Endodermal cell (in vitro differentiated cells): Measurements from ENCODE around the gene STK32B. TPM values are rescaled to one million over a fixed set of nuclear protein-coding genes. Genes with fewer than 3 reads are reported as not detected.

Experiments used
- DNase-seq: peaks from one replicate; pipeline ENCODE4 v3.0.0-alpha.2; 2017
- H3K27ac ChIP-seq: 2 replicates; pipeline ENCODE4 v1.5.1; 2013; ENCODE audit warnings: mild to moderate bottlenecking, low read depth, low read length, moderate library complexity
- H3K27me3 ChIP-seq: 2 replicates; pipeline ENCODE4 v1.6.1; 2013; ENCODE audit warnings: mild to moderate bottlenecking, low read length, moderate library complexity; ENCODE audit not compliant: insufficient read depth, control insufficient read depth, poor library complexity, severe bottlenecking
- H3K36me3 ChIP-seq: 2 replicates; pipeline ENCODE4 v1.7.0; 2013; ENCODE audit warnings: mild to moderate bottlenecking, low read length, moderate library complexity; ENCODE audit not compliant: control insufficient read depth, insufficient read depth
- H3K4me1 ChIP-seq: one replicate; pipeline ENCODE4 v1.7.0; 2013; ENCODE audit warnings: low read length; ENCODE audit not compliant: control insufficient read depth, insufficient read depth
- H3K4me3 ChIP-seq: 2 replicates; pipeline ENCODE4 v1.5.1; 2013; ENCODE audit warnings: mild to moderate bottlenecking, low read length, moderate library complexity
- H3K9ac ChIP-seq: 2 replicates; pipeline ENCODE4 v1.6.1; 2013; ENCODE audit warnings: mild to moderate bottlenecking, low read length, moderate library complexity; ENCODE audit not compliant: poor library complexity, severe bottlenecking; ENCODE audit errors: extremely low read depth
- H3K9me3 ChIP-seq: 2 replicates; pipeline ENCODE4 v1.6.1; 2013; ENCODE audit warnings: mild to moderate bottlenecking, low read length, moderate library complexity; ENCODE audit not compliant: control insufficient read depth
- H3K27ac Mint-ChIP-seq: 2 replicates; pipeline ENCODE4 v1.8.0; 2020; ENCODE audit warnings: mixed read lengths
- H3K27me3 Mint-ChIP-seq: 2 replicates; pipeline ENCODE4 v1.8.0; 2021; ENCODE audit warnings: mild to moderate bottlenecking, mixed read lengths; ENCODE audit not compliant: insufficient read depth
- H3K36me3 Mint-ChIP-seq: 2 replicates; pipeline ENCODE4 v1.8.0; 2020; ENCODE audit warnings: low read depth, mixed read lengths
- H3K4me1 Mint-ChIP-seq: 2 replicates; pipeline ENCODE4 v1.8.0; 2020; ENCODE audit warnings: mixed read lengths
- H3K4me3 Mint-ChIP-seq: 2 replicates; pipeline ENCODE4 v1.8.0; 2020; ENCODE audit warnings: mild to moderate bottlenecking, moderate library complexity, mixed read lengths
- H3K9me3 Mint-ChIP-seq: 2 replicates; pipeline ENCODE4 v1.8.0; 2020; ENCODE audit warnings: mild to moderate bottlenecking, mixed read lengths
- WGBS, 2 experiments: methylation state at CpG; one replicate each; pipeline versions ENCODE4 v1.1.5 to v1.1.7; 2013; ENCODE audit warnings: missing lambda C conversion rate in 2 of 2, mixed read lengths in 1 of 2; ENCODE audit not compliant: insufficient coverage in 1 of 2, insufficient read length in 1 of 2; 5-methylcytosine and 5-hydroxymethylcytosine counted together
- total RNA-seq, 2 donors: library from RNA; stranded (reverse); fragmentation: NEBNext Ultra II Directional in 1 of 2; extraction: Animal tissue kit (Norgen Biotek cat#: 25700) in 1 of 2; gene quantifications; 2 replicates in 1 of 2; 3 replicates in 1 of 2; pipeline ENCODE4 v1.2.1, GENCODE V29; 2021
- TF ChIP-seq, protein P1 (sequence below): fragments of 200-600 bp; sonication (generic); conservative IDR thresholded peaks from 2 replicates; pipeline ENCODE4 v1.5.0; 2021; ENCODE audit warnings: antibody characterized with exemption, mild to moderate bottlenecking

The STK32B gene
- total RNA-seq, 2 donors from 2014 or later, result 1.4 to 1.5 TPM

DNA sequence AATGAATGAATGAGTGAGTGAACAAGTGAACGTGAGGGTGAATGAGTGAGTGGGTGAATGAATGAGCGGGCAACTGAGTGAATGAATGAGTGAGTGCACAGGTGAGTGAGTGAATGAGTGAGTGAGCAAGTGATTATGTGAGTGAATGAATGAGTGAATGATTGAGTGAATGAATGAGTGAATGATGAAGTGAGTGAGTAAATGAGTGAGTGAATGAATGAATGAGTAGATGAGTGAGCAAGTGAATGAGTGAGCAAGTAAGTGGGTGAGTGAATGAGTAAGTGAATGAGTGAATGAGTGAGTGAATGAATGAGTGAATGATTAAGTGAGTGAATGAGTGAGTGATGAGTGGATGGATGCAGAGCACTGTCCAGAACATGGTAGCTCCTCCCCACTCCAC, 205.8 kb downstream of the STK32B start:
- DNase-seq, result no peak
- WGBS, 2 experiments, result 88 to 94% methylated on average over 2 of the region's 2 CpGs
- no peak overlapping the region for H3K27ac Mint-ChIP-seq

DNA sequence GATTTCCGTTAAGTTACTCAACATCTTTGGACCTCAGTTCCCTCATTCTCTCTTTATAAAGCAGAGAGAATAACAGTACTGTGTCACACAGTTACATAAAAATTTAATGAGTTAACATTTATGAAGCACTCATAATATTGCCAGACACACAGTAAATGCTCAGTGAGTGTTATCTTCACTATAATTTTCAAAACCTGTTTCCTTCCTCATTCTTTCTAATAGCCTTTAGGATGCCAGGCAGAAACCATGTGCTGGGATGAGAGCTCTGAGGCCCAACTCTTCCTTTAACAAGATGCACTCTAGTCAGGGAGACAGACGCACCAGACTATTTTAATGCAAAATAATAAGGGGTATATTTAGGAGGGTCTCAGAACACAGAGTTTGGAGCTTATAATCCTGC, 208.2 kb downstream of the STK32B start:
- WGBS, 2 experiments, result 98 to 100% methylated on average over 1 to 2 of the region's 2 CpGs
- H3K4me3 ChIP-seq, result no peak overlapping the region
- H3K9me3 ChIP-seq, result no peaks in the 10 kb centered on the region
- Mint-ChIP-seq H3K4me1 (no peaks in the 10 kb centered on the region), H3K4me3 (no peak overlapping the region), H3K36me3 (no peaks in the 10 kb centered on the region), H3K9me3 (no peaks in the 10 kb centered on the region), H3K27ac (no peak overlapping the region), H3K27me3 (no peaks in the 10 kb centered on the region)
- no peak overlapping the region for H3K27ac ChIP-seq
- peaks cover 4% of the 10 kb centered on the region for H3K27me3 ChIP-seq
- no peak for DNase-seq
- H3K36me3 ChIP-seq, result no peaks in the 10 kb centered on the region
- TF ChIP-seq, protein P1, sequence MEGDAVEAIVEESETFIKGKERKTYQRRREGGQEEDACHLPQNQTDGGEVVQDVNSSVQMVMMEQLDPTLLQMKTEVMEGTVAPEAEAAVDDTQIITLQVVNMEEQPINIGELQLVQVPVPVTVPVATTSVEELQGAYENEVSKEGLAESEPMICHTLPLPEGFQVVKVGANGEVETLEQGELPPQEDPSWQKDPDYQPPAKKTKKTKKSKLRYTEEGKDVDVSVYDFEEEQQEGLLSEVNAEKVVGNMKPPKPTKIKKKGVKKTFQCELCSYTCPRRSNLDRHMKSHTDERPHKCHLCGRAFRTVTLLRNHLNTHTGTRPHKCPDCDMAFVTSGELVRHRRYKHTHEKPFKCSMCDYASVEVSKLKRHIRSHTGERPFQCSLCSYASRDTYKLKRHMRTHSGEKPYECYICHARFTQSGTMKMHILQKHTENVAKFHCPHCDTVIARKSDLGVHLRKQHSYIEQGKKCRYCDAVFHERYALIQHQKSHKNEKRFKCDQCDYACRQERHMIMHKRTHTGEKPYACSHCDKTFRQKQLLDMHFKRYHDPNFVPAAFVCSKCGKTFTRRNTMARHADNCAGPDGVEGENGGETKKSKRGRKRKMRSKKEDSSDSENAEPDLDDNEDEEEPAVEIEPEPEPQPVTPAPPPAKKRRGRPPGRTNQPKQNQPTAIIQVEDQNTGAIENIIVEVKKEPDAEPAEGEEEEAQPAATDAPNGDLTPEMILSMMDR, result no peak
- no peaks in the 10 kb centered on the region for H3K4me1 ChIP-seq
- no peak overlapping the region for H3K9ac ChIP-seq

More for the DNA sequence above, 205.8 kb downstream of the STK32B start:
- Histone ChIP-seq H3K4me1 (no peaks in the 10 kb centered on the region), H3K4me3 (no peak overlapping the region), H3K9me3 (no peaks in the 10 kb centered on the region), H3K27ac (no peak overlapping the region), H3K27me3 (peaks cover 4% of the 10 kb centered on the region), H3K36me3 (no peaks in the 10 kb centered on the region), H3K9ac (no peak overlapping the region)
- TF ChIP-seq, protein P1, result no peak
- Mint-ChIP-seq H3K9me3 (no peaks in the 10 kb centered on the region), H3K4me1 (no peaks in the 10 kb centered on the region), H3K36me3 (no peaks in the 10 kb centered on the region), H3K27me3 (no peaks in the 10 kb centered on the region), H3K4me3 (no peak overlapping the region)

DNA sequence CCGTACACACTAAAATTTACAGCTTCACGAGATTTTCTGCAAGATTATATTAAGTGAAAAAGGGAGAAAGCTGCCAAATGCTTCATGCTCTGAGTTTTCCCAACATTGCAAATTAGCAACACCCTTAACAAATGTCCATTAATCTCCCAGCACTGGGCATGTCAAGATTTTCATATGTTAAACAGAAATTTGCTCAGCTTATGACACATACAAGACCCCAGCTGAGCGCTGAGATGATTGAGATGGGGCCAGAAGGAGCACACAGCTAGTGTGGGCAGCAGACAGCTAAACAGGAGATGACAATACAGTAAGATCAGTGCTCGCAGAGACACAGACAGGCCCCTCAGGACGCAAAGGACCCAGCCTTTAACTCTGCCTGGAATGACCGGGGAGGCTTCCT, 208.8 kb downstream of the STK32B start:
- no peak overlapping the region for H3K9ac ChIP-seq
- no peak overlapping the region for H3K27ac ChIP-seq
- no peaks in the 10 kb centered on the region for H3K9me3 Mint-ChIP-seq
- H3K27me3 ChIP-seq, result peaks cover 4% of the 10 kb centered on the region
- H3K4me1 Mint-ChIP-seq, result no peaks in the 10 kb centered on the region
- H3K4me3 ChIP-seq, result no peak overlapping the region
- no peak overlapping the region for H3K27ac Mint-ChIP-seq
- no peak for DNase-seq
- 94% methylated on average over 6 of the region's 6 CpGs for WGBS, 2 experiments
- no peaks in the 10 kb centered on the region for H3K9me3 ChIP-seq
- no peaks in the 10 kb centered on the region for H3K36me3 Mint-ChIP-seq
- no peak overlapping the region for H3K4me3 Mint-ChIP-seq
- no peaks in the 10 kb centered on the region for H3K4me1 ChIP-seq
- H3K27me3 Mint-ChIP-seq, result no peaks in the 10 kb centered on the region
- no peaks in the 10 kb centered on the region for H3K36me3 ChIP-seq
- TF ChIP-seq, protein P1, result no peak
